ENCODE results near the gene REEP2. TPM values are rescaled to one million over a fixed set of nuclear protein-coding genes. Genes with fewer than 3 reads are reported as not detected.
A peak's percentile ranks its signal among the peaks of the same experiment; 100 is the strongest.
"Not testable (repeated sequence)": the region's sequence is repeated elsewhere in the genome, so short reads cannot be mapped to it uniquely, and the experiment has no call there.

Gene REEP2
- total and polyA plus RNA-seq, 4 experiments from 2014 or later: 0.57 TPM; not detected in 3

- Mint-ChIP-seq H3K4me3 (no peak overlapping the region), H3K27me3 (peaks cover 0 to 2% of the 10 kb centered on the region in 2 donors), H3K36me3 (peaks cover 3 to 8% of the 10 kb centered on the region in 2 donors), H3K27ac (peak overlapping the region in 4 of 7 donors; percentile 3 to 59 (median 39)), H3K4me1 (peaks cover 13 to 24% (median 20%) of the 10 kb centered on the region in 4 donors), H3K9me3 (peaks cover 0 to 2% (median 0%) of the 10 kb centered on the region in 8 donors)
- H3K4me3 ChIP-seq (ENCODE audit: low read length in 2 of 2): no peak overlapping the region
- H3K36me3 ChIP-seq (ENCODE audit: insufficient read depth, low read length): no peaks in the 10 kb centered on the region
- H3K9me3 ChIP-seq (ENCODE audit: control insufficient read depth in 1 of 2, low read length in 2 of 2): no peaks in the 10 kb centered on the region
- CTCF ChIA-PET (ENCODE audit: partially characterized antibody): no interaction called here
- intact Hi-C loops (cut with micrococcal nuclease): no loop called here
- no peak overlapping the region for H3K27ac ChIP-seq (ENCODE audit: low read depth, low read length)
- H3K4me1 ChIP-seq (ENCODE audit: insufficient read depth, low read length): peaks cover 22% of the 10 kb centered on the region
- POLR2A ChIA-PET (ENCODE audit: partially characterized antibody): no interaction called here
- no peak for DNase-seq
- H3K27me3 ChIP-seq (ENCODE audit: insufficient read depth, low read length): no peaks in the 10 kb centered on the region
Measured at GRCh38 chr5:138470322-138471051, 31.6 kb downstream of the REEP2 start.

- peak overlapping the region in 3 of 7 donors; percentile 3 to 59 (median 26) for H3K27ac Mint-ChIP-seq
- peaks cover 13 to 24% (median 20%) of the 10 kb centered on the region in 4 donors for H3K4me1 Mint-ChIP-seq
Measured at GRCh38 chr5:138471052-138471361, 32.1 kb downstream of the REEP2 start.

GRCh38 chr5:138472353-138472752 lies 33.5 kb downstream of the REEP2 start:
- Mint-ChIP-seq H3K36me3 (peaks cover 1 to 3% of the 10 kb centered on the region in 2 donors), H3K9me3 (no peaks in the 10 kb centered on the region), H3K27me3 (peaks cover 2 to 8% of the 10 kb centered on the region in 2 donors), H3K4me3 (no peak overlapping the region), H3K4me1 (peaks cover 7 to 14% (median 10%) of the 10 kb centered on the region in 4 donors), H3K27ac (no peak overlapping the region)
- Histone ChIP-seq H3K27ac (ENCODE audit: low read depth, low read length) (no peak overlapping the region), H3K27me3 (ENCODE audit: insufficient read depth, low read length) (no peaks in the 10 kb centered on the region), H3K4me3 (ENCODE audit: low read length in 2 of 2) (no peak overlapping the region), H3K36me3 (ENCODE audit: insufficient read depth, low read length) (no peaks in the 10 kb centered on the region), H3K4me1 (ENCODE audit: insufficient read depth, low read length) (peaks cover 10% of the 10 kb centered on the region), H3K9me3 (ENCODE audit: control insufficient read depth in 1 of 2, low read length in 2 of 2) (no peaks in the 10 kb centered on the region)
- ChIA-PET POLR2A (ENCODE audit: partially characterized antibody) (no interaction called here), CTCF (ENCODE audit: partially characterized antibody) (interaction anchor here (1.6 kb wide), 1 partner anchor 20 kb away, joined by 3 read pairs; no protein-coding TSS in a partner anchor)
- no peak for DNase-seq
- intact Hi-C loops (cut with micrococcal nuclease): no loop called here

More at GRCh38 chr5:138471052-138471361, 32.1 kb downstream of the REEP2 start:
- peaks cover 3 to 8% of the 10 kb centered on the region in 2 donors for H3K36me3 Mint-ChIP-seq
- no peak overlapping the region for H3K4me3 ChIP-seq (ENCODE audit: low read length in 2 of 2)
- H3K27me3 ChIP-seq (ENCODE audit: insufficient read depth, low read length): no peaks in the 10 kb centered on the region
- peaks cover 0 to 2% (median 0%) of the 10 kb centered on the region in 8 donors for H3K9me3 Mint-ChIP-seq
- POLR2A ChIA-PET (ENCODE audit: partially characterized antibody): no interaction called here
- no peak overlapping the region for H3K4me3 Mint-ChIP-seq
- CTCF ChIA-PET (ENCODE audit: partially characterized antibody): interaction anchor here (0.9 kb wide), 1 partner anchor 10 kb away, joined by 3 read pairs; no protein-coding TSS in a partner anchor
- peaks cover 21% of the 10 kb centered on the region for H3K4me1 ChIP-seq (ENCODE audit: insufficient read depth, low read length)
- H3K27me3 Mint-ChIP-seq: peaks cover 0 to 2% of the 10 kb centered on the region in 2 donors
- H3K27ac ChIP-seq (ENCODE audit: low read depth, low read length): no peak overlapping the region
- intact Hi-C loops (cut with micrococcal nuclease): no loop called here
- no peak for DNase-seq
- no peaks in the 10 kb centered on the region for H3K9me3 ChIP-seq (ENCODE audit: control insufficient read depth in 1 of 2, low read length in 2 of 2)
- H3K36me3 ChIP-seq (ENCODE audit: insufficient read depth, low read length): no peaks in the 10 kb centered on the region

- H3K4me1 Mint-ChIP-seq; H3K27ac ChIP-seq (ENCODE audit: low read depth, low read length); H3K27me3 Mint-ChIP-seq; H3K4me3 Mint-ChIP-seq; H3K27me3 ChIP-seq (ENCODE audit: insufficient read depth, low read length); H3K9me3 ChIP-seq (ENCODE audit: control insufficient read depth in 1 of 2, low read length in 2 of 2); DNase-seq; H3K9me3 Mint-ChIP-seq; H3K4me3 ChIP-seq (ENCODE audit: low read length in 2 of 2); H3K36me3 Mint-ChIP-seq; H3K36me3 ChIP-seq (ENCODE audit: insufficient read depth, low read length); H3K4me1 ChIP-seq (ENCODE audit: insufficient read depth, low read length); intact Hi-C loops (cut with micrococcal nuclease): not testable (repeated sequence)
- H3K27ac Mint-ChIP-seq: peak overlapping the region in 1 of 7 donors; percentile 31
- ChIA-PET POLR2A (ENCODE audit: partially characterized antibody) (interaction anchor here (1.4 kb wide), 1 partner anchor 8 kb away, joined by 3 read pairs; the partner anchor contains the start of gene EGR1), CTCF (ENCODE audit: partially characterized antibody) (interaction anchor here (1.6 to 1.9 kb wide), 2 partner anchors 8 to 19 kb away, joined by 3 to 8 read pairs; partner anchors contain the start of gene EGR1)
Measured at GRCh38 chr5:138473151-138473550, 34.3 kb downstream of the REEP2 start.

- Mint-ChIP-seq H3K4me1 (no peaks in the 10 kb centered on the region), H3K27me3 (peaks cover 7 to 8% of the 10 kb centered on the region in 2 donors), H3K27ac (no peak overlapping the region), H3K4me3 (no peak overlapping the region), H3K9me3 (peaks cover 0 to 1% (median 0%) of the 10 kb centered on the region in 8 donors), H3K36me3 (no peaks in the 10 kb centered on the region)
- H3K4me3 ChIP-seq (ENCODE audit: low read length in 2 of 2): no peak overlapping the region
- POLR2A ChIA-PET (ENCODE audit: partially characterized antibody): no interaction called here
- H3K27ac ChIP-seq (ENCODE audit: low read depth, low read length): no peak overlapping the region
- intact Hi-C loops (cut with micrococcal nuclease): no loop called here
- no peaks in the 10 kb centered on the region for H3K36me3 ChIP-seq (ENCODE audit: insufficient read depth, low read length)
- CTCF ChIA-PET (ENCODE audit: partially characterized antibody): no interaction called here
- H3K27me3 ChIP-seq (ENCODE audit: insufficient read depth, low read length): no peaks in the 10 kb centered on the region
- DNase-seq: no peak
- H3K4me1 ChIP-seq (ENCODE audit: insufficient read depth, low read length): no peaks in the 10 kb centered on the region
- no peaks in the 10 kb centered on the region for H3K9me3 ChIP-seq (ENCODE audit: control insufficient read depth in 1 of 2, low read length in 2 of 2)
Measured at GRCh38 chr5:138476918-138477317, 38.1 kb downstream of the REEP2 start.

- no peak for DNase-seq
- peaks cover 2 to 5% of the 10 kb centered on the region in 2 donors for H3K27me3 Mint-ChIP-seq
- H3K27me3 ChIP-seq (ENCODE audit: insufficient read depth, low read length): no peaks in the 10 kb centered on the region
- H3K9me3 Mint-ChIP-seq: peaks cover 0 to 1% (median 0%) of the 10 kb centered on the region in 8 donors
- ChIA-PET CTCF (ENCODE audit: partially characterized antibody) (interaction anchor here (1.0 to 2.6 kb wide), 2 partner anchors 17 to 32 kb away, joined by 3 to 9 read pairs; partner anchors contain the start of gene EGR1), POLR2A (ENCODE audit: partially characterized antibody) (no interaction called here)
- H3K4me1 Mint-ChIP-seq: no peaks in the 10 kb centered on the region
- no peak overlapping the region for H3K27ac Mint-ChIP-seq
- intact Hi-C loops (cut with micrococcal nuclease): no loop called here
- H3K4me1 ChIP-seq (ENCODE audit: insufficient read depth, low read length): no peaks in the 10 kb centered on the region
- no peaks in the 10 kb centered on the region for H3K36me3 Mint-ChIP-seq
- no peak overlapping the region for H3K4me3 ChIP-seq (ENCODE audit: low read length in 2 of 2)
- no peaks in the 10 kb centered on the region for H3K9me3 ChIP-seq (ENCODE audit: control insufficient read depth in 1 of 2, low read length in 2 of 2)
- H3K36me3 ChIP-seq (ENCODE audit: insufficient read depth, low read length): no peaks in the 10 kb centered on the region
- H3K4me3 Mint-ChIP-seq: no peak overlapping the region
- H3K27ac ChIP-seq (ENCODE audit: low read depth, low read length): no peak overlapping the region
Measured at GRCh38 chr5:138482638-138483037, 43.8 kb downstream of the REEP2 start.

- peaks cover 7 to 19% (median 12%) of the 10 kb centered on the region in 4 donors for H3K4me1 Mint-ChIP-seq
- peaks cover 4 to 9% of the 10 kb centered on the region in 2 donors for H3K27me3 Mint-ChIP-seq
- no peak overlapping the region for H3K4me3 Mint-ChIP-seq
- ChIA-PET POLR2A (ENCODE audit: partially characterized antibody) (no interaction called here), CTCF (ENCODE audit: partially characterized antibody) (no interaction called here)
- H3K9me3 Mint-ChIP-seq: no peaks in the 10 kb centered on the region
- Histone ChIP-seq H3K4me3 (ENCODE audit: low read length in 2 of 2) (no peak overlapping the region), H3K27ac (ENCODE audit: low read depth, low read length) (no peak overlapping the region), H3K36me3 (ENCODE audit: insufficient read depth, low read length) (no peaks in the 10 kb centered on the region), H3K27me3 (ENCODE audit: insufficient read depth, low read length) (peaks cover 8% of the 10 kb centered on the region), H3K9me3 (ENCODE audit: control insufficient read depth in 1 of 2, low read length in 2 of 2) (no peaks in the 10 kb centered on the region), H3K4me1 (ENCODE audit: insufficient read depth, low read length) (peaks cover 24% of the 10 kb centered on the region)
- H3K36me3 Mint-ChIP-seq: no peaks in the 10 kb centered on the region
- H3K27ac Mint-ChIP-seq: no peak overlapping the region
- DNase-seq: no peak
- intact Hi-C loops (cut with micrococcal nuclease): no loop called here
Measured at GRCh38 chr5:138488481-138488945, 49.7 kb downstream of the REEP2 start.

Data from CD4-positive, alpha-beta memory T cell (primary cell).